PFSK-1 (cell line): ENCODE data around the gene SELENOK.

Experiments
- FOXP2 ChIP-seq: optimal IDR thresholded peaks from 2 replicates; pipeline ENCODE3; 2011; ENCODE audit warnings: borderline replicate concordance, control low read depth, inconsistent platforms; ENCODE audit not compliant: insufficient read depth; ENCODE audit errors: extremely low read length, extremely low read depth
- POLR2AphosphoS5 ChIP-seq: IDR thresholded peaks from 2 replicates; pipeline ENCODE4 v1.6.1; 2012; ENCODE audit warnings: low read depth, mild to moderate bottlenecking, control low read depth, low read length, moderate library complexity
- SIN3A ChIP-seq: IDR thresholded peaks from 2 replicates; pipeline ENCODE4 v1.6.1; 2012; ENCODE audit warnings: mild to moderate bottlenecking, low read length, moderate library complexity, borderline replicate concordance; ENCODE audit not compliant: insufficient read depth

- TF ChIP-seq SIN3A (no peak), POLR2AphosphoS5 (no peak), FOXP2 (no peak)
These were observed 31.5 kb downstream of the SELENOK start for GRCh38 chr3:53860196-53860595.
